Endothelial cell of umbilical vein (primary cell): ENCODE measurements around the gene WNT6. TPM values are rescaled to one million over a fixed set of nuclear protein-coding genes. Genes with fewer than 3 reads are reported as not detected.

ENCODE experiments used
- BruUV-seq: library from RNA; stranded (reverse); fragments of 400-500 nt; replicated peaks from 2 replicates; lab custom pipeline; 2021; lab: Mats Ljungman, UMichigan
- CTCF ChIA-PET: fragments of 300-600, 350-600 bp; sonication (Branson Sonifier 250); formaldehyde crosslinking; loops from one replicate; lab custom pipeline; 2021; ENCODE audit warnings: antibody characterized with exemption, inconsistent platforms; lab: Charles Lee
- POLR2A ChIA-PET: fragments of 300-600, 350-600 bp; sonication (Branson Sonifier 250); formaldehyde crosslinking; loops from one replicate; lab custom pipeline; 2021; ENCODE audit warnings: antibody characterized with exemption, inconsistent platforms; lab: Charles Lee
- DNase-seq: peaks from one replicate; pipeline ENCODE4 v3.0.0-alpha.2; 2011; ENCODE audit warnings: low read depth, low spot score
- FAIRE-seq: peaks from 2 replicates; lab custom pipeline; 2011; peaks lifted over from hg19 to GRCh38; lab: Jason Lieb, UNC
- H2AFZ ChIP-seq: 2 replicates; pipeline ENCODE4 v1.6.0; 2012; ENCODE audit warnings: low read depth, low read length, control low read depth, inconsistent platforms
- H3K27ac ChIP-seq: 2 replicates; pipeline ENCODE4 v1.5.1; 2011; ENCODE audit warnings: low read depth, mild to moderate bottlenecking, control low read depth, low read length, moderate library complexity; ENCODE audit not compliant: insufficient read depth
- H3K27me3 ChIP-seq, 2 experiments: 2 replicates each; pipeline versions ENCODE4 v1.6.0 to v1.6.1; 2011; ENCODE audit warnings: low read length in 2 of 2, mixed read lengths in 1 of 2; ENCODE audit not compliant: control insufficient read depth in 2 of 2, insufficient read depth in 2 of 2
- H3K36me3 ChIP-seq, 2 experiments: 2 replicates in 1 of 2; 3 replicates in 1 of 2; pipeline ENCODE4 v1.5.1; 2011; ENCODE audit warnings: low read length in 2 of 2, mild to moderate bottlenecking in 1 of 2, moderate library complexity in 1 of 2; ENCODE audit not compliant: control insufficient read depth in 2 of 2, insufficient read depth in 2 of 2; ENCODE audit errors: extremely low read depth in 1 of 2
- H3K4me1 ChIP-seq: 3 replicates; pipeline ENCODE4 v1.5.1; 2011; ENCODE audit warnings: mild to moderate bottlenecking, low read length; ENCODE audit not compliant: control insufficient read depth, insufficient read depth; ENCODE audit errors: extremely low read depth
- H3K4me2 ChIP-seq: 2 replicates; pipeline ENCODE4 v1.6.1; 2011; ENCODE audit warnings: low read length, control low read depth, mixed read lengths; ENCODE audit not compliant: insufficient read depth
- H3K4me3 ChIP-seq, 3 experiments: fragments of 200-600 bp in 1 of 3; sonication (generic), shearing (Covaris generic) in 1 of 3; replicated peaks in 1 of 3; 2 replicates each; pipeline ENCODE4 v1.5.1; 2011 to 2016; ENCODE audit warnings: control low read depth in 3 of 3, low read length in 3 of 3, mild to moderate bottlenecking in 2 of 3, inconsistent platforms in 1 of 3, low read depth in 1 of 3, moderate library complexity in 1 of 3; ENCODE audit not compliant: insufficient read depth in 1 of 3
- H3K79me2 ChIP-seq: 2 replicates; pipeline ENCODE4 v1.6.0; 2012; ENCODE audit warnings: low read length, inconsistent platforms; ENCODE audit not compliant: control insufficient read depth, insufficient read depth
- H3K9ac ChIP-seq: replicated peaks from 2 replicates; pipeline ENCODE3; 2011; ENCODE audit warnings: low read length, control low read depth; ENCODE audit not compliant: insufficient read depth; ENCODE audit errors: extremely low read depth
- H3K9me1 ChIP-seq: replicated peaks from 3 replicates; pipeline ENCODE4 v1.6.0; 2011; ENCODE audit warnings: mild to moderate bottlenecking, low read length; ENCODE audit not compliant: control insufficient read depth, insufficient read depth; ENCODE audit errors: extremely low read depth
- H3K9me3 ChIP-seq: replicated peaks from 2 replicates; pipeline ENCODE4 v1.5.1; 2012; ENCODE audit warnings: low read length, inconsistent platforms; ENCODE audit not compliant: control insufficient read depth, insufficient read depth
- H4K20me1 ChIP-seq: replicated peaks from 2 replicates; pipeline ENCODE3; 2011; ENCODE audit warnings: mild to moderate bottlenecking, low read length; ENCODE audit not compliant: control insufficient read depth, insufficient read depth; ENCODE audit errors: extremely low read depth
- CTCF ChIP-seq, 2 donors: IDR thresholded peaks; 1 replicate in 1 of 2; 2 replicates in 1 of 2; pipeline ENCODE4 v1.5.1; 2011; ENCODE audit warnings: low read length in 2 of 2, mild to moderate bottlenecking in 2 of 2, moderate library complexity in 2 of 2, control low read depth in 1 of 2, inconsistent platforms in 1 of 2, low read depth in 1 of 2; ENCODE audit not compliant: insufficient read depth in 1 of 2; ENCODE audit errors: extremely low read depth in 1 of 2
- EZH2 ChIP-seq: IDR thresholded peaks from 2 replicates; pipeline ENCODE4 v1.6.1; 2012; ENCODE audit warnings: borderline replicate concordance, low read depth, mild to moderate bottlenecking, moderate library complexity, low read length, inconsistent platforms; ENCODE audit not compliant: severe bottlenecking
- GATA2 ChIP-seq: IDR thresholded peaks from 2 replicates; pipeline ENCODE4 v1.7.0; 2011; ENCODE audit warnings: low read depth, mild to moderate bottlenecking, moderate library complexity, mixed read lengths, low read length; ENCODE audit not compliant: insufficient read length, insufficient read depth
- JUN ChIP-seq: IDR thresholded peaks from 2 replicates; pipeline ENCODE4 v1.6.1; 2011; ENCODE audit warnings: borderline replicate concordance, low read depth; ENCODE audit not compliant: insufficient read length, insufficient read depth
- MYC ChIP-seq: IDR thresholded peaks from one replicate; pipeline ENCODE4 v1.6.1; 2011; ENCODE audit warnings: mild to moderate bottlenecking, low read depth, low read length
- dilution Hi-C: fragments of 300-500 bp; cut with MboI; formaldehyde crosslinking; loops from one replicate; pipeline ENCODE4 v1.15.0; 2019; ENCODE audit warnings: low sequenced_read_pairs; ENCODE audit not compliant: extremely low pct_ligation_motif_present
- intact Hi-C: fragments of 100-400 bp; cut with micrococcal nuclease; formaldehyde crosslinking; loops from one replicate; pipeline ENCODE4 v1.10.0; 2022
- polyA plus RNA-seq, 4 experiments: library from polyadenylated mRNA; depleted of rRNA in 3 of 4; stranded (reverse) in 3 of 4; unstranded in 1 of 4; fragments of >200 nt; gene quantifications; 2 replicates each; pipeline versions ENCODE4 v1.2.1 to v1.2.3, GENCODE V29; 2011 to 2012; ENCODE audit warnings: missing spikeins in 1 of 4
- total RNA-seq: library from RNA; stranded (reverse); gene quantifications from 2 replicates; pipeline ENCODE4 v1.2.3, GENCODE V29; 2021
- TF ChIP-seq, protein P1 (sequence below): IDR thresholded peaks from 2 replicates; pipeline ENCODE4 v1.6.1; 2011; ENCODE audit not compliant: insufficient read depth, insufficient read length

Gene WNT6
- total and polyA plus RNA-seq, 2 donors (not counting 3 experiments of a cell fraction or from before 2014, with no cell fraction given): not detected

GRCh38 chr2:218887079-218887478 lies 27.5 kb downstream of the WNT6 start:
- ChIA-PET CTCF (interaction anchor here (1.0 to 7.8 kb wide), 8 partner anchors 10 to 93 kb away, joined by 3 to 103 read pairs (median 4); partner anchors contain the start of gene CDK5R2), POLR2A (no interaction called here)
- Histone ChIP-seq H3K4me2 (no peak overlapping the region), H4K20me1 (no peaks in the 10 kb centered on the region), H3K36me3 (no peaks in the 10 kb centered on the region), H3K4me1 (no peaks in the 10 kb centered on the region), H3K27me3 (peaks cover 54 to 77% of the 10 kb centered on the region in 2 experiments), H3K9me3 (no peaks in the 10 kb centered on the region), H3K9ac (no peak overlapping the region), H2AFZ (no peak overlapping the region), H3K27ac (no peak overlapping the region), H3K4me3 (no peak overlapping the region), H3K79me2 (no peaks in the 10 kb centered on the region), H3K9me1 (no peaks in the 10 kb centered on the region)
- DNase-seq (no peak), FAIRE-seq (no peak)
- intact Hi-C loops: no loop called here
- BruUV-seq: no TSS peak
- dilution Hi-C loops: no loop called here
- TF ChIP-seq GATA2: no peak
- TF ChIP-seq CTCF (IDR thresholded peaks at IDR 0.05; ENCODE audit: extremely low read depth in 1 of 2, insufficient read depth in 1 of 2, low read depth in 1 of 2, low read length in 2 of 2): no peak
- TF ChIP-seq, protein P1, sequence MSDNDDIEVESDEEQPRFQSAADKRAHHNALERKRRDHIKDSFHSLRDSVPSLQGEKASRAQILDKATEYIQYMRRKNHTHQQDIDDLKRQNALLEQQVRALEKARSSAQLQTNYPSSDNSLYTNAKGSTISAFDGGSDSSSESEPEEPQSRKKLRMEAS: no peak
- TF ChIP-seq EZH2: no peak
- TF ChIP-seq JUN: no peak
- TF ChIP-seq MYC: no peak
